Measurements from ENCODE around the gene HDGFL2.

- no peak for TF ChIP-seq CTCF (IDR thresholded peaks at IDR 0.05)
- no peak for TF ChIP-seq POLR2A (IDR thresholded peaks at IDR 0.05)
- no peak for TF ChIP-seq POLR2AphosphoS5 (IDR thresholded peaks at IDR 0.05)
Measured at GRCh38 chr19:4504297-4504701, 32.2 kb downstream of the HDGFL2 start.

All from prostate gland (tissue), 2 donors.